Coronary artery (tissue), 2 donors: ENCODE data around the gene PPFIA2.

ENCODE experiments used
- DNase-seq: peaks from one replicate; pipeline ENCODE4 v3.0.0-alpha.2; 2017; ENCODE audit warnings: low spot score
- H3K27ac ChIP-seq, 2 donors: fragments of 200-600 bp; sonication (generic); one replicate each; pipeline ENCODE4 v1.5.1; 2016 to 2019
- H3K4me3 ChIP-seq: fragments of 200-600 bp; sonication (generic); 2 replicates; pipeline ENCODE4 v1.5.1; 2016; ENCODE audit warnings: mild to moderate bottlenecking, moderate library complexity
- CTCF ChIP-seq: fragments of 200-600 bp; sonication (generic); IDR thresholded peaks from one replicate; pipeline ENCODE4 v1.5.1; 2019; ENCODE audit warnings: antibody characterized with exemption

Gene PPFIA2

GRCh38 chr12:81347404-81347803 lies 411.7 kb downstream of the PPFIA2 start:
- H3K27ac ChIP-seq, result no peak overlapping the region
- no peak overlapping the region for H3K4me3 ChIP-seq
- no peak for TF ChIP-seq CTCF
- DNase-seq, result no peak

- no peak overlapping the region for H3K4me3 ChIP-seq
- TF ChIP-seq CTCF, result no peak
- no peak for DNase-seq
- H3K27ac ChIP-seq, result no peak overlapping the region
Observed at GRCh38 chr12:81340910-81341309, 418.2 kb downstream of the PPFIA2 start.

- no peak for TF ChIP-seq CTCF
- H3K27ac ChIP-seq, result no peak overlapping the region
- no peak for DNase-seq
- H3K4me3 ChIP-seq, result no peak overlapping the region
Observed at GRCh38 chr12:81339071-81339470, 420.1 kb downstream of the PPFIA2 start.

- Histone ChIP-seq H3K4me3 (no peak overlapping the region), H3K27ac (no peak overlapping the region)
- no peak for TF ChIP-seq CTCF
- DNase-seq, result no peak
Observed at GRCh38 chr12:81337886-81338285, 421.3 kb downstream of the PPFIA2 start.

- DNase-seq, result no peak
- Histone ChIP-seq H3K4me3 (no peak overlapping the region), H3K27ac (no peak overlapping the region)
- TF ChIP-seq CTCF, result no peak
Observed at GRCh38 chr12:81333812-81334211, 425.3 kb downstream of the PPFIA2 start.

- no peak for TF ChIP-seq CTCF
- DNase-seq, result no peak
- H3K4me3 ChIP-seq, result no peak overlapping the region
- no peak overlapping the region for H3K27ac ChIP-seq
Observed at GRCh38 chr12:81332054-81332453, 427.1 kb downstream of the PPFIA2 start.

- no peak overlapping the region for H3K4me3 ChIP-seq
- DNase-seq, result no peak
- H3K27ac ChIP-seq, result no peak overlapping the region
- TF ChIP-seq CTCF, result no peak
Observed at GRCh38 chr12:81330480-81330879, 428.7 kb downstream of the PPFIA2 start.
